Measurements from ENCODE around the gene AKR7A2.
"Not testable (repeated sequence)": the region's sequence is repeated elsewhere in the genome, so short reads cannot be mapped to it uniquely, and the experiment has no call there.

Gene AKR7A2

GRCh38 chr1:19324665-19324990, 12.7 kb upstream of the AKR7A2 start:
- DNase-seq, result no peak

GRCh38 chr1:19323987-19324664, 12.2 kb upstream of the AKR7A2 start:
- no peak for DNase-seq

GRCh38 chr1:19322481-19322880, 10.5 kb upstream of the AKR7A2 start:
- DNase-seq, result no peak

GRCh38 chr1:19321071-19321470, 9.1 kb upstream of the AKR7A2 start:
- DNase-seq, result no peak

GRCh38 chr1:19319196-19319595, 7.3 kb upstream of the AKR7A2 start:
- no peak for DNase-seq

- no peak for DNase-seq
These were observed 5.4 kb upstream of the AKR7A2 start for GRCh38 chr1:19317126-19317910.

- DNase-seq, result no peak
These were observed 3.6 kb upstream of the AKR7A2 start for GRCh38 chr1:19315378-19316198.

GRCh38 chr1:19313961-19314882, 2.3 kb upstream of the AKR7A2 start:
- DNase-seq, result no peak

- DNase-seq, result no peak
These were observed 1.7 kb upstream of the AKR7A2 start for GRCh38 chr1:19313636-19313959.

GRCh38 chr1:19312782-19313635, 1.1 kb upstream of the AKR7A2 start:
- DNase-seq, result no peak

- DNase-seq, result peak in 1 of 2 donors; percentile 14
These were observed 427 bp downstream of the AKR7A2 start for GRCh38 chr1:19311503-19311930.

GRCh38 chr1:19310720-19311502, 1.0 kb downstream of the AKR7A2 start:
- DNase-seq, result no peak

- DNase-seq, result no peak
These were observed 1.9 kb downstream of the AKR7A2 start for GRCh38 chr1:19310061-19310460.

GRCh38 chr1:19309123-19309813, 2.7 kb downstream of the AKR7A2 start:
- no peak for DNase-seq

GRCh38 chr1:19308509-19308907, 3.4 kb downstream of the AKR7A2 start:
- no peak for DNase-seq

- DNase-seq, result no peak
These were observed 4.0 kb downstream of the AKR7A2 start for GRCh38 chr1:19307794-19308508.

GRCh38 chr1:19306941-19307340, 5.0 kb downstream of the AKR7A2 start:
- no peak for DNase-seq

- no peak for DNase-seq
These were observed 6.1 kb downstream of the AKR7A2 start for GRCh38 chr1:19305880-19306279.

GRCh38 chr1:19304081-19304480, 7.9 kb downstream of the AKR7A2 start:
- DNase-seq, result not testable (repeated sequence)

GRCh38 chr1:19300211-19300610, 11.7 kb downstream of the AKR7A2 start:
- no peak for DNase-seq
